ENCODE data around the gene EML2. TPM values are rescaled to one million over a fixed set of nuclear protein-coding genes. Genes with fewer than 3 reads are reported as not detected.
"Not testable (repeated sequence)": the region's sequence is repeated elsewhere in the genome, so short reads cannot be mapped to it uniquely, and the experiment has no call there.

The EML2 gene
- total RNA-seq, 4 donors from 2014 or later: 1.2 to 18.4 (median 11.6) TPM

DNA sequence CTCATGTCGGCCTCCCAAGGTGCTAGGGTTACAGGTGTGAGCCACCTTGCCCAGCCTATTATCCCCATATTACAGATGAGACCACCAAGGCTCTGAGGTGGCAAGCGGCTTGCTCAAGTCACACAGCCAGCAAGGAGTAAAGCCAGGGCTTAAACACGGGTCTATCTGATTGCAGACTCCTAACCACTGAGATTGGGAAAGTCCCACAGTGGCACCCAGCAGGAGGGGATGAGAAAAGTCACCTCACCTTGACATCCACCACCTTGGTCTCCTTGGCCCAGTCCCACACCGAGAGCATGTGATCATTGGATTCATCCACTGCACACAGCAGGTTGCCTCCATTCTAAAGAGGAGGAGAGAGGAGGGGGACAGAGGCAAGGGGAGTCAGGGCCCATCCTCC lies 9.5 kb downstream of the EML2 start:
- intact Hi-C loops (cut with DNase I; ENCODE audit: low total_unique reads): no loop called here
- no peak overlapping the region for H3K4me3 ChIP-seq
- DNase-seq: no peak
- no peak overlapping the region for H3K27ac ChIP-seq
- no peak for TF ChIP-seq POLR2A (IDR thresholded peaks at IDR 0.05)
- TF ChIP-seq, protein P1, sequence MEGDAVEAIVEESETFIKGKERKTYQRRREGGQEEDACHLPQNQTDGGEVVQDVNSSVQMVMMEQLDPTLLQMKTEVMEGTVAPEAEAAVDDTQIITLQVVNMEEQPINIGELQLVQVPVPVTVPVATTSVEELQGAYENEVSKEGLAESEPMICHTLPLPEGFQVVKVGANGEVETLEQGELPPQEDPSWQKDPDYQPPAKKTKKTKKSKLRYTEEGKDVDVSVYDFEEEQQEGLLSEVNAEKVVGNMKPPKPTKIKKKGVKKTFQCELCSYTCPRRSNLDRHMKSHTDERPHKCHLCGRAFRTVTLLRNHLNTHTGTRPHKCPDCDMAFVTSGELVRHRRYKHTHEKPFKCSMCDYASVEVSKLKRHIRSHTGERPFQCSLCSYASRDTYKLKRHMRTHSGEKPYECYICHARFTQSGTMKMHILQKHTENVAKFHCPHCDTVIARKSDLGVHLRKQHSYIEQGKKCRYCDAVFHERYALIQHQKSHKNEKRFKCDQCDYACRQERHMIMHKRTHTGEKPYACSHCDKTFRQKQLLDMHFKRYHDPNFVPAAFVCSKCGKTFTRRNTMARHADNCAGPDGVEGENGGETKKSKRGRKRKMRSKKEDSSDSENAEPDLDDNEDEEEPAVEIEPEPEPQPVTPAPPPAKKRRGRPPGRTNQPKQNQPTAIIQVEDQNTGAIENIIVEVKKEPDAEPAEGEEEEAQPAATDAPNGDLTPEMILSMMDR (IDR thresholded peaks at IDR 0.05): no peak
- no peaks in the 10 kb centered on the region for H3K27me3 ChIP-seq
- H3K9me3 ChIP-seq: no peaks in the 10 kb centered on the region
- H3K36me3 ChIP-seq: no peaks in the 10 kb centered on the region
- no peaks in the 10 kb centered on the region for H3K4me1 ChIP-seq

DNA sequence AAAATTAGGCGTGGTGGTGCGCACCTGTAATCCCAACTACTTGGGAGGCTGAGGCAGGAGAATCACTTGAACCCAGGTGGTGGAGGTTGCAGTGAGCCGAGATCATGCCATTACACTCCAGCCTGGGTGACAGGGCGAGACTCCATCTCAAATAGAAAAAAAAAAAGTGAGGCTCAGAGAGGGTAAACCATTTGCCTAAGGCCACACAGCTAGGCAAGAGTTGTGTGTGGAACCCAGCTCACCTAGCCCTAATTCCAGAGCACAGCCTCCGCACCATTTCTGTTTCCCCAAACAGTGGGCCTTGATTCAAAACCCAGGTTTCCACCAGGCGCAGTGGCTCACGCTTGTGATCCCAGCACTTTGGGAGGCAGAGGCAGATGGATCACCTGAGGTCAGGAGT lies 11.0 kb downstream of the EML2 start:
- DNase-seq; H3K36me3 ChIP-seq; intact Hi-C loops (cut with DNase I; ENCODE audit: low total_unique reads); H3K4me3 ChIP-seq; H3K27me3 ChIP-seq; H3K4me1 ChIP-seq; H3K27ac ChIP-seq; H3K9me3 ChIP-seq: not testable (repeated sequence)

DNA sequence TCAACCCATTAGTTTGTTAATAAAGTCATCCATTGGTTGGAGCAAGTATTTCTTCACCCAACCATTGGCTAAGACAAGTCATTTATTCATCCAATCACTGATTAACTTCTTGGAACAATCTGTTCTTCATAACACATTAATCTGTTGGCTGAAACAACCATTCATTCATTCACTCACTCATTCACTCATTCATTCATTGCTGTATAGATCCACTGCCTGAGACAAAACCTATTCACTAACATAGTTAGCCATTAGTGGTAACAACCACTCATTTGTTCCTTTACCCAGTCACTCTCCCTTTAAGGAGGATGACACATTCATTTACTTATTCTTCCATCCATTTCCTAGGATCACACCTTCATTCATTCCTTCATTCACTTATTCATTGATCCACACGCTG lies 15.2 kb downstream of the EML2 start:
- H3K36me3 ChIP-seq: no peaks in the 10 kb centered on the region

DNA sequence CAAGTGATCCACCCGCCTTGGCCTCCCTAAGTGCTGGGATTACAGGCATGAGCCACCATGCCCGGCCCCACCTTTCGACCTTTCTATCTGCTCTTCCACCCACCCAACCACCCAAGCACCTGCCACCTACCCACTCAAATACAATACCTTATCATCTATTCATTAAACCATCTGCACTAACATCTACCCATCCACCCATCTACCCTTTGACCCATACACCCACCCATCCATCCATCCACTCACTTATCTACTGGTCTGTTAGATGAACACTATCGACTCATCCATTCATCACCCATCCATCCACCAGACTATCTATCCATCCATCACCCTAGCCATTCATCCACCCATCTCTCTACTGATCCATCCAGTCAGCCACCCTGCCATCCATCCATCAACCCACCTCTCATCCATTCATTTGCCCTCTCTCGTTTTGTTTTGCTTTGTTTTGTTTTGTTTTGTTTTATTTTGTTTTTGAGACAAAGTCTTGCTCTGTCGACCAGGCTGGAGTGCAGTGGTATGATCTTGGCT lies 17.2 kb downstream of the EML2 start:
- H3K36me3 ChIP-seq: no peaks in the 10 kb centered on the region
- DNase-seq: no peak
- no peaks in the 10 kb centered on the region for H3K4me1 ChIP-seq
- no peaks in the 10 kb centered on the region for H3K27me3 ChIP-seq
- H3K9me3 ChIP-seq: no peaks in the 10 kb centered on the region
- TF ChIP-seq, protein P1 (IDR thresholded peaks at IDR 0.05): no peak
- no peak for TF ChIP-seq POLR2A (IDR thresholded peaks at IDR 0.05)
- no peak overlapping the region for H3K4me3 ChIP-seq
- intact Hi-C loops (cut with DNase I; ENCODE audit: low total_unique reads): no loop called here
- no peak overlapping the region for H3K27ac ChIP-seq

More for the DNA sequence above, 15.2 kb downstream of the EML2 start:
- Histone ChIP-seq H3K27ac (no peak overlapping the region), H3K4me1 (no peaks in the 10 kb centered on the region), H3K27me3 (no peaks in the 10 kb centered on the region), H3K9me3 (no peaks in the 10 kb centered on the region), H3K4me3 (no peak overlapping the region)
- intact Hi-C loops (cut with DNase I; ENCODE audit: low total_unique reads): no loop called here
- DNase-seq: no peak
- TF ChIP-seq, protein P1 (IDR thresholded peaks at IDR 0.05): no peak
- TF ChIP-seq POLR2A (IDR thresholded peaks at IDR 0.05): no peak

DNA sequence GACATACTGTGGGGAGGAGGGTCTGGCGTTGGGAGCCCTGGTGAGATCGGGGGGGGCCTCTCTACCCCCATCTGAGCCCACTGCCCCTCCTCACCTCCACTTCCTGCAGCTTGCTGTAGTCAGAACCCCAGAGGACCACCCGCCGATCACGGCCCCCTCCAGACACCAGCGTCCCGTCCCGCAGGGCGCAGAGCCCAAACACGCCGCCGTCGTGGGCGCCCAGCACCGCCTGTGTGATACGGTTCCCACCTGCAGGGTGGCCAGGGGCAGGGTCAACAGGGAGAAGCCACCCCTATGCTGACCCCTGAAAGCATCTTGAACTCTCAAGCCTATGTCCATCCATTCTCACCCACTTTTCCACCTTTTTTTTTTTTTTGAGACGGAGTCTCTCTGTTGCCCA lies 17.8 kb downstream of the EML2 start:
- DNase-seq: no peak
- Histone ChIP-seq H3K9me3 (no peaks in the 10 kb centered on the region), H3K4me3 (no peak overlapping the region), H3K36me3 (no peaks in the 10 kb centered on the region), H3K4me1 (no peaks in the 10 kb centered on the region), H3K27ac (no peak overlapping the region), H3K27me3 (no peaks in the 10 kb centered on the region)
- intact Hi-C loops (cut with DNase I; ENCODE audit: low total_unique reads): no loop called here
- TF ChIP-seq, protein P1 (IDR thresholded peaks at IDR 0.05): no peak
- TF ChIP-seq POLR2A (IDR thresholded peaks at IDR 0.05): no peak

DNA sequence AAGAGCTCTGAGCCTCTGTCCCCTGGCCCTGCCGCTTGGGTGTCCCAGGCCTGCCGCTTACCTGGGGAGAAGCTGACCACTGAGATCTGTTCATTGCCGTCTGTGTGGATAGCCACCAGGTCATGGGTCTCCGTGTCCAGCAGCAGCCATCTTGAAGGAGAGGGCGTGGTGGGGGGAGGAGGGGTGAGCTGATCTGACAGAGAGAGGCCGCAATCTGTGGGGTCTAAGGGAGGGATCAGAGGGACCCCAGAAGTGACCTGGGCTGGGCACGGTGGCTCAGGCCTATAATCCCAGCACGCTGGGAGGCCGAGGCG lies 22.5 kb downstream of the EML2 start:
- no peaks in the 10 kb centered on the region for H3K9me3 ChIP-seq
- no peaks in the 10 kb centered on the region for H3K36me3 ChIP-seq
- H3K27ac ChIP-seq: no peak overlapping the region

More for the DNA sequence above, 22.5 kb downstream of the EML2 start:
- H3K27me3 ChIP-seq: no peaks in the 10 kb centered on the region
- no peak for DNase-seq
- H3K4me3 ChIP-seq: no peak overlapping the region
- H3K4me1 ChIP-seq: no peaks in the 10 kb centered on the region
- intact Hi-C loops (cut with DNase I; ENCODE audit: low total_unique reads): no loop called here
- TF ChIP-seq, protein P1 (IDR thresholded peaks at IDR 0.05): no peak
- no peak for TF ChIP-seq POLR2A (IDR thresholded peaks at IDR 0.05)

Data from uterus (tissue), 4 donors.